GM23338 (cell line): Measurements from ENCODE around the gene NCBP3. TPM values are rescaled to one million over a fixed set of nuclear protein-coding genes. Genes with fewer than 3 reads are reported as not detected.

Experiments
- ATAC-seq: fragments of 200-7000 bp; cut with Tn5 transposase; 3 replicates; pipeline ENCODE4 v1.9.1; 2020
- DNase-seq: peaks from one replicate; pipeline ENCODE4 v3.0.0-alpha.2; 2015; ENCODE audit warnings: low spot score
- H2AFZ ChIP-seq: fragments of 200-600 bp; sonication (generic); 2 replicates; pipeline ENCODE4 v1.8.0; 2016; ENCODE audit warnings: antibody characterized with exemption, mild to moderate bottlenecking, moderate library complexity
- H3F3A ChIP-seq: fragments of 200-600 bp; sonication (generic); replicated peaks from 2 replicates; pipeline ENCODE4 v1.8.0; 2017; ENCODE audit warnings: antibody characterized with exemption, mixed run types, low read depth
- H3K27ac ChIP-seq: fragments of 200-600 bp; sonication (generic); 2 replicates; pipeline ENCODE4 v1.6.1; 2016; ENCODE audit warnings: low read depth
- H3K27me3 ChIP-seq: fragments of 200-600 bp; sonication (generic); 2 replicates; pipeline ENCODE4 v1.8.0; 2016; ENCODE audit warnings: mild to moderate bottlenecking, mixed run types, moderate library complexity; ENCODE audit not compliant: insufficient read depth
- H3K36me3 ChIP-seq: fragments of 200-600 bp; sonication (generic); 2 replicates; pipeline ENCODE4 v1.8.0; 2016; ENCODE audit warnings: mild to moderate bottlenecking; ENCODE audit not compliant: insufficient read depth
- H3K4me1 ChIP-seq: fragments of 200-600 bp; sonication (generic); 2 replicates; pipeline ENCODE4 v1.8.0; 2016; ENCODE audit warnings: mild to moderate bottlenecking, moderate library complexity; ENCODE audit not compliant: insufficient read depth
- H3K4me2 ChIP-seq: fragments of 200-600 bp; sonication (generic); 2 replicates; pipeline ENCODE4 v1.7.1; 2017; ENCODE audit warnings: mixed run types
- H3K4me3 ChIP-seq: fragments of 200-600 bp; sonication (generic); 2 replicates; pipeline ENCODE4 v1.6.1; 2016; ENCODE audit warnings: mixed run types
- H3K79me2 ChIP-seq: fragments of 200-600 bp; sonication (generic); replicated peaks from 2 replicates; pipeline ENCODE4 v1.8.0; 2017; ENCODE audit warnings: mild to moderate bottlenecking; ENCODE audit not compliant: insufficient read depth
- H3K9me2 ChIP-seq: fragments of 200-600 bp; sonication (generic); 2 replicates; pipeline ENCODE4 v1.8.0; 2017; ENCODE audit not compliant: insufficient read depth
- H4K20me1 ChIP-seq: fragments of 200-600 bp; sonication (generic); replicated peaks from 2 replicates; pipeline ENCODE4 v1.8.0; 2017; ENCODE audit warnings: mild to moderate bottlenecking; ENCODE audit not compliant: insufficient read depth
- H3K27ac Mint-ChIP-seq: 2 replicates; pipeline ENCODE4 v1.8.0; 2020; ENCODE audit warnings: inconsistent platforms, mild to moderate bottlenecking, moderate library complexity, mixed read lengths
- H3K27me3 Mint-ChIP-seq: 3 replicates; pipeline ENCODE4 v1.8.0; 2022; ENCODE audit warnings: low read depth, mild to moderate bottlenecking, moderate library complexity, mixed read lengths, inconsistent platforms; ENCODE audit not compliant: insufficient read depth, poor library complexity
- H3K36me3 Mint-ChIP-seq: 3 replicates; pipeline ENCODE4 v1.8.0; 2021; ENCODE audit warnings: low read depth, mild to moderate bottlenecking, inconsistent platforms, moderate library complexity, mixed read lengths
- H3K4me1 Mint-ChIP-seq: 3 replicates; pipeline ENCODE4 v1.8.0; 2020; ENCODE audit warnings: mild to moderate bottlenecking, inconsistent platforms, mixed read lengths
- H3K4me3 Mint-ChIP-seq: 3 replicates; pipeline ENCODE4 v1.8.0; 2021; ENCODE audit warnings: moderate library complexity, mild to moderate bottlenecking, inconsistent platforms, mixed read lengths
- H3K9me3 Mint-ChIP-seq: 3 replicates; pipeline ENCODE4 v1.8.0; 2020; ENCODE audit warnings: moderate library complexity, mild to moderate bottlenecking, inconsistent platforms, mixed read lengths
- CTCF ChIP-seq, 2 experiments: fragments of 200-600 bp in 1 of 2; sonication (generic) in 1 of 2; conservative IDR thresholded peaks; 2 replicates each; pipeline versions ENCODE4 v1.5.1 to v1.6.1; 2016 to 2017; ENCODE audit warnings: antibody characterized with exemption in 2 of 2, low read depth in 2 of 2, mild to moderate bottlenecking in 2 of 2, moderate library complexity in 1 of 2
- EZH2phosphoT487 ChIP-seq: fragments of 200-600 bp; sonication (generic); IDR thresholded peaks from one replicate; pipeline ENCODE4 v1.8.1; 2018; ENCODE audit warnings: antibody characterized with exemption; ENCODE audit not compliant: unreplicated experiment
- JUNB ChIP-seq: IDR thresholded peaks from one replicate; pipeline ENCODE4 v1.6.1; 2016; ENCODE audit warnings: antibody characterized with exemption; ENCODE audit not compliant: unreplicated experiment
- POLR2AphosphoS5 ChIP-seq: IDR thresholded peaks from 2 replicates; pipeline ENCODE4 v1.6.1; 2016; ENCODE audit warnings: antibody characterized with exemption, low read depth
- REST ChIP-seq: IDR thresholded peaks from one replicate; pipeline ENCODE4 v1.6.1; 2018; ENCODE audit warnings: antibody characterized with exemption; ENCODE audit not compliant: unreplicated experiment
- STAT1 ChIP-seq: IDR thresholded peaks from one replicate; pipeline ENCODE4 v1.6.1; 2016; ENCODE audit warnings: antibody characterized with exemption; ENCODE audit not compliant: unreplicated experiment
- ZNF114 ChIP-seq: fragments of 250-450 bp; sonication (Bioruptor Pico); IDR thresholded peaks from 2 replicates; pipeline ENCODE4 v1.5.0; 2020; ENCODE audit warnings: mild to moderate bottlenecking, moderate library complexity
- polyA plus RNA-seq: library from polyadenylated mRNA; unstranded; fragments of >200 nt; fragmentation: Nextera tagmentation; extraction: Ambion mirVana; gene quantifications from 2 replicates; pipeline ENCODE4 v1.2.1, GENCODE V29; 2016
- total RNA-seq: library from RNA; depleted of rRNA; stranded (reverse); fragments of >200 nt; shearing (Covaris generic); gene quantifications from 2 replicates; pipeline ENCODE4 v1.2.3, GENCODE V29; 2014
- TF ChIP-seq, protein P1 (sequence below): fragments of 250-450 bp; sonication (Bioruptor Pico); IDR thresholded peaks from 2 replicates; pipeline ENCODE4 v1.5.0; 2020; ENCODE audit warnings: mild to moderate bottlenecking, moderate library complexity

NCBP3 gene
- total and polyA plus RNA-seq, 2 experiments from 2014 or later: 35.5 to 42.8 TPM

GRCh38 chr17:3885970-3886369 is 39.9 kb upstream of the NCBP3 start:
- H3K9me2 ChIP-seq: no peaks in the 10 kb centered on the region
- peaks cover 6% of the 10 kb centered on the region; the same call in 1 of the 2 replicates for H3F3A ChIP-seq
- H3K9me3 Mint-ChIP-seq: no peaks in the 10 kb centered on the region
- H3K79me2 ChIP-seq: 0 out of 2 replicates have a peak, but pooled peaks cover 4% of the 10 kb centered on the region
- H3K27me3 ChIP-seq: no peaks in the 10 kb centered on the region
- no peak overlapping the region for H3K4me3 ChIP-seq
- no peaks in the 10 kb centered on the region; the same call in 1 of the 2 replicates for H4K20me1 ChIP-seq
- no peak overlapping the region for H3K4me2 ChIP-seq
- no peak for ATAC-seq
- no peak overlapping the region for H3K27ac ChIP-seq
- peaks cover 9% of the 10 kb centered on the region for H3K27me3 Mint-ChIP-seq
- peaks cover 2% of the 10 kb centered on the region; the same call in 1 of the 3 replicates for H3K36me3 Mint-ChIP-seq
- H3K27ac Mint-ChIP-seq: no peak overlapping the region
- H3K4me1 ChIP-seq: peaks cover 13% of the 10 kb centered on the region
- H3K36me3 ChIP-seq: no peaks in the 10 kb centered on the region
- no peak overlapping the region for H2AFZ ChIP-seq
- H3K4me1 Mint-ChIP-seq: peaks cover 27% of the 10 kb centered on the region
- TF ChIP-seq POLR2AphosphoS5: no peak
- TF ChIP-seq ZNF114 (CRISPR knock-in tag): no peak
- no peak for TF ChIP-seq CTCF (conservative IDR thresholded peaks at IDR 0.05; ENCODE audit: low read depth in 2 of 2)
- no peak for TF ChIP-seq JUNB
- TF ChIP-seq EZH2phosphoT487: no peak
- TF ChIP-seq, protein P1, sequence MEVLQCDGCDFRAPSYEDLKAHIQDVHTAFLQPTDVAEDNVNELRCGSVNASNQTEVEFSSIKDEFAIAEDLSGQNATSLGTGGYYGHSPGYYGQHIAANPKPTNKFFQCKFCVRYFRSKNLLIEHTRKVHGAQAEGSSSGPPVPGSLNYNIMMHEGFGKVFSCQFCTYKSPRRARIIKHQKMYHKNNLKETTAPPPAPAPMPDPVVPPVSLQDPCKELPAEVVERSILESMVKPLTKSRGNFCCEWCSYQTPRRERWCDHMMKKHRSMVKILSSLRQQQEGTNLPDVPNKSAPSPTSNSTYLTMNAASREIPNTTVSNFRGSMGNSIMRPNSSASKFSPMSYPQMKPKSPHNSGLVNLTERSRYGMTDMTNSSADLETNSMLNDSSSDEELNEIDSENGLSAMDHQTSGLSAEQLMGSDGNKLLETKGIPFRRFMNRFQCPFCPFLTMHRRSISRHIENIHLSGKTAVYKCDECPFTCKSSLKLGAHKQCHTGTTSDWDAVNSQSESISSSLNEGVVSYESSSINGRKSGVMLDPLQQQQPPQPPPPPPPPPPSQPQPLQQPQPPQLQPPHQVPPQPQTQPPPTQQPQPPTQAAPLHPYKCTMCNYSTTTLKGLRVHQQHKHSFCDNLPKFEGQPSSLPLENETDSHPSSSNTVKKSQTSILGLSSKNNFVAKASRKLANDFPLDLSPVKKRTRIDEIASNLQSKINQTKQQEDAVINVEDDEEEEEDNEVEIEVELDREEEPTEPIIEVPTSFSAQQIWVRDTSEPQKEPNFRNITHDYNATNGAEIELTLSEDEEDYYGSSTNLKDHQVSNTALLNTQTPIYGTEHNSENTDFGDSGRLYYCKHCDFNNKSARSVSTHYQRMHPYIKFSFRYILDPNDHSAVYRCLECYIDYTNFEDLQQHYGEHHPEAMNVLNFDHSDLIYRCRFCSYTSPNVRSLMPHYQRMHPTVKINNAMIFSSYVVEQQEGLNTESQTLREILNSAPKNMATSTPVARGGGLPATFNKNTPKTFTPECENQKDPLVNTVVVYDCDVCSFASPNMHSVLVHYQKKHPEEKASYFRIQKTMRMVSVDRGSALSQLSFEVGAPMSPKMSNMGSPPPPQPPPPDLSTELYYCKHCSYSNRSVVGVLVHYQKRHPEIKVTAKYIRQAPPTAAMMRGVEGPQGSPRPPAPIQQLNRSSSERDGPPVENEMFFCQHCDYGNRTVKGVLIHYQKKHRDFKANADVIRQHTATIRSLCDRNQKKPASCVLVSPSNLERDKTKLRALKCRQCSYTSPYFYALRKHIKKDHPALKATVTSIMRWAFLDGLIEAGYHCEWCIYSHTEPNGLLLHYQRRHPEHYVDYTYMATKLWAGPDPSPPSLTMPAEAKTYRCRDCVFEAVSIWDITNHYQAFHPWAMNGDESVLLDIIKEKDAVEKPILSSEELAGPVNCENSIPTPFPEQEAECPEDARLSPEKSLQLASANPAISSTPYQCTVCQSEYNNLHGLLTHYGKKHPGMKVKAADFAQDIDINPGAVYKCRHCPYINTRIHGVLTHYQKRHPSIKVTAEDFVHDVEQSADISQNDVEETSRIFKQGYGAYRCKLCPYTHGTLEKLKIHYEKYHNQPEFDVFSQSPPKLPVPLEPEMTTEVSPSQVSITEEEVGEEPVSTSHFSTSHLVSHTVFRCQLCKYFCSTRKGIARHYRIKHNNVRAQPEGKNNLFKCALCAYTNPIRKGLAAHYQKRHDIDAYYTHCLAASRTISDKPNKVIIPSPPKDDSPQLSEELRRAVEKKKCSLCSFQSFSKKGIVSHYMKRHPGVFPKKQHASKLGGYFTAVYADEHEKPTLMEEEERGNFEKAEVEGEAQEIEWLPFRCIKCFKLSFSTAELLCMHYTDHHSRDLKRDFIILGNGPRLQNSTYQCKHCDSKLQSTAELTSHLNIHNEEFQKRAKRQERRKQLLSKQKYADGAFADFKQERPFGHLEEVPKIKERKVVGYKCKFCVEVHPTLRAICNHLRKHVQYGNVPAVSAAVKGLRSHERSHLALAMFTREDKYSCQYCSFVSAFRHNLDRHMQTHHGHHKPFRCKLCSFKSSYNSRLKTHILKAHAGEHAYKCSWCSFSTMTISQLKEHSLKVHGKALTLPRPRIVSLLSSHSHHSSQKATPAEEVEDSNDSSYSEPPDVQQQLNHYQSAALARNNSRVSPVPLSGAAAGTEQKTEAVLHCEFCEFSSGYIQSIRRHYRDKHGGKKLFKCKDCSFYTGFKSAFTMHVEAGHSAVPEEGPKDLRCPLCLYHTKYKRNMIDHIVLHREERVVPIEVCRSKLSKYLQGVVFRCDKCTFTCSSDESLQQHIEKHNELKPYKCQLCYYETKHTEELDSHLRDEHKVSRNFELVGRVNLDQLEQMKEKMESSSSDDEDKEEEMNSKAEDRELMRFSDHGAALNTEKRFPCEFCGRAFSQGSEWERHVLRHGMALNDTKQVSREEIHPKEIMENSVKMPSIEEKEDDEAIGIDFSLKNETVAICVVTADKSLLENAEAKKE (CRISPR knock-in tag): no peak
- no peak for TF ChIP-seq REST
- no peak for TF ChIP-seq STAT1
- no peak for DNase-seq
- H3K4me3 Mint-ChIP-seq: no peak overlapping the region
